IMR-90 (cell line): ENCODE results near the gene HYAL3. TPM values are rescaled to one million over a fixed set of nuclear protein-coding genes. Genes with fewer than 3 reads are reported as not detected.
"Not testable (repeated sequence)": the region's sequence is repeated elsewhere in the genome, so short reads cannot be mapped to it uniquely, and the experiment has no call there.

Source experiments
- ATAC-seq: fragments of 200-7000 bp; cut with Tn5 transposase; 2 replicates; pipeline ENCODE4 v1.9.1; 2020; ENCODE audit warnings: low read depth, mild to moderate bottlenecking, moderate library complexity
- BruUV-seq: library from RNA; stranded (reverse); fragments of 400-500 nt; replicated peaks from 2 replicates; lab custom pipeline; 2021; lab: Mats Ljungman, UMichigan
- CTCF ChIA-PET: fragments of 300-600 bp; formaldehyde crosslinking; extraction: SDS; loops from one replicate; lab custom pipeline; 2021; ENCODE audit warnings: antibody characterized with exemption; lab: Yijun Ruan, JAX
- POLR2A ChIA-PET: fragments of 300-600 bp; sonication (Branson Sonifier 250); formaldehyde crosslinking; loops from one replicate; lab custom pipeline; 2022; ENCODE audit warnings: antibody characterized with exemption; ENCODE audit not compliant: unreplicated experiment; lab: Charles Lee
- DNase-seq: peaks from one replicate; pipeline ENCODE4 v3.0.0; 2013
- H2AFZ ChIP-seq: replicated peaks from 2 replicates; pipeline ENCODE3; 2013; ENCODE audit warnings: low read length, mild to moderate bottlenecking; ENCODE audit not compliant: poor library complexity
- H2AK5ac ChIP-seq: 2 replicates; pipeline ENCODE4 v1.6.1; 2013; ENCODE audit warnings: low read depth, low read length, inconsistent platforms
- H2AK9ac ChIP-seq: replicated peaks from 2 replicates; pipeline ENCODE3; 2013; ENCODE audit warnings: mild to moderate bottlenecking, low read depth, low read length, moderate library complexity; ENCODE audit not compliant: poor library complexity
- H2BK120ac ChIP-seq: 2 replicates; pipeline ENCODE4 v1.6.1; 2013; ENCODE audit warnings: low read depth, low read length, inconsistent platforms
- H2BK15ac ChIP-seq: 3 replicates; pipeline ENCODE4 v1.6.1; 2013; ENCODE audit warnings: low read depth, low read length, inconsistent platforms
- H2BK20ac ChIP-seq: 2 replicates; pipeline ENCODE4 v1.6.1; 2013; ENCODE audit warnings: low read depth, mild to moderate bottlenecking, inconsistent platforms, low read length, moderate library complexity
- H2BK5ac ChIP-seq: 2 replicates; pipeline ENCODE4 v1.6.1; 2013; ENCODE audit warnings: mild to moderate bottlenecking, low read depth, low read length, inconsistent platforms; ENCODE audit not compliant: poor library complexity, severe bottlenecking
- H3K14ac ChIP-seq: replicated peaks from 2 replicates; pipeline ENCODE4 v1.6.1; 2013; ENCODE audit warnings: low read depth, low read length, inconsistent platforms
- H3K18ac ChIP-seq: 2 replicates; pipeline ENCODE4 v1.6.1; 2013; ENCODE audit warnings: low read depth, low read length, control low read depth
- H3K23ac ChIP-seq: 2 replicates; pipeline ENCODE4 v1.6.1; 2013; ENCODE audit warnings: low read depth, low read length, inconsistent platforms
- H3K27ac ChIP-seq: 2 replicates; pipeline ENCODE4 v1.5.1; 2013; ENCODE audit warnings: mild to moderate bottlenecking, control low read depth, low read length; ENCODE audit not compliant: insufficient read depth
- H3K27me3 ChIP-seq: 2 replicates; pipeline ENCODE4 v1.6.1; 2013; ENCODE audit warnings: low read length; ENCODE audit not compliant: control insufficient read depth, insufficient read depth
- H3K36me3 ChIP-seq: 2 replicates; pipeline ENCODE4 v1.6.1; 2013; ENCODE audit warnings: low read length, mixed read lengths; ENCODE audit not compliant: control insufficient read depth, insufficient read depth
- H3K4ac ChIP-seq: 2 replicates; pipeline ENCODE4 v1.6.1; 2013; ENCODE audit warnings: low read depth, low read length, inconsistent platforms
- H3K4me1 ChIP-seq: 2 replicates; pipeline ENCODE4 v1.6.1; 2013; ENCODE audit warnings: low read length, mixed read lengths; ENCODE audit not compliant: control insufficient read depth, insufficient read depth
- H3K4me2 ChIP-seq: 2 replicates; pipeline ENCODE4 v1.6.1; 2013; ENCODE audit warnings: low read depth, mild to moderate bottlenecking, control low read depth, low read length, moderate library complexity
- H3K4me3 ChIP-seq: 2 replicates; pipeline ENCODE4 v1.5.1; 2013; ENCODE audit warnings: low read depth, mild to moderate bottlenecking, control low read depth, low read length, moderate library complexity; ENCODE audit not compliant: insufficient read depth
- H3K56ac ChIP-seq: 2 replicates; pipeline ENCODE4 v1.6.1; 2013; ENCODE audit warnings: low read length, inconsistent platforms; ENCODE audit not compliant: insufficient read depth; ENCODE audit errors: extremely low read depth
- H3K79me1 ChIP-seq, 2 experiments: 2 replicates each; pipeline ENCODE4 v1.6.1; 2013; ENCODE audit warnings: low read length in 2 of 2, inconsistent platforms in 1 of 2, low read depth in 1 of 2
- H3K9ac ChIP-seq: 2 replicates; pipeline ENCODE4 v1.6.1; 2013; ENCODE audit warnings: low read depth, low read length, control low read depth
- H3K9me1 ChIP-seq: 2 replicates; pipeline ENCODE4 v1.6.1; 2013; ENCODE audit warnings: low read length, inconsistent platforms; ENCODE audit not compliant: insufficient read depth
- H3K9me3 ChIP-seq: 2 replicates; pipeline ENCODE4 v1.6.1; 2013; ENCODE audit warnings: low read length; ENCODE audit not compliant: control insufficient read depth, insufficient read depth
- H4K20me1 ChIP-seq: 2 replicates; pipeline ENCODE4 v1.6.1; 2013; ENCODE audit warnings: low read length, inconsistent platforms; ENCODE audit not compliant: insufficient read depth
- H4K5ac ChIP-seq: 2 replicates; pipeline ENCODE4 v1.6.1; 2013; ENCODE audit warnings: mild to moderate bottlenecking, low read depth, low read length, control low read depth
- H4K8ac ChIP-seq, 2 experiments: 2 replicates each; pipeline ENCODE4 v1.6.1; 2013; ENCODE audit warnings: low read depth in 2 of 2, low read length in 2 of 2, control low read depth in 1 of 2, inconsistent platforms in 1 of 2
- H4K91ac ChIP-seq: 2 replicates; pipeline ENCODE4 v1.6.1; 2013; ENCODE audit warnings: low read depth, low read length, inconsistent platforms; ENCODE audit not compliant: insufficient read depth
- WGBS, 2 experiments: methylation state at CpG; one replicate each; pipeline versions ENCODE4 v1.1.5 to v1.1.7; 2013; ENCODE audit warnings: missing lambda C conversion rate in 2 of 2; ENCODE audit not compliant: insufficient read length in 1 of 2; ENCODE audit errors: extremely low coverage in 2 of 2; 5-methylcytosine and 5-hydroxymethylcytosine counted together
- dilution Hi-C: fragments of 300-500 bp; cut with HindIII; formaldehyde crosslinking; loops from one replicate; pipeline ENCODE4 v1.14.3; 2018; ENCODE audit warnings: low sequenced_read_pairs; ENCODE audit not compliant: unreplicated experiment
- in situ Hi-C: fragments of 300-500 bp; cut with MboI; formaldehyde crosslinking; loops from 3 replicates; pipeline ENCODE4 v1.14.3; 2019; ENCODE audit warnings: low sequenced_read_pairs, inconsistent platforms, mixed read lengths
- intact Hi-C: fragments of 100-400 bp; cut with micrococcal nuclease; formaldehyde crosslinking; loops from 2 replicates; pipeline ENCODE4 v1.10.0; 2022
- polyA plus RNA-seq, 3 experiments: library from polyadenylated mRNA; depleted of rRNA; stranded (reverse); fragments of >200 nt; gene quantifications; 2 replicates each; pipeline ENCODE4 v1.2.3, GENCODE V29; 2012; ENCODE audit warnings: low replicate concordance in 1 of 3
- total RNA-seq: library from RNA; depleted of rRNA; stranded (reverse); fragments of >200 nt; gene quantifications from 2 replicates; pipeline ENCODE4 v1.2.3, GENCODE V29; 2012

HYAL3 gene
- total and polyA plus RNA-seq, 2 of the 4 experiments (the other 2 are of a cell fraction) = 2.7 to 5.7 TPM

DNA sequence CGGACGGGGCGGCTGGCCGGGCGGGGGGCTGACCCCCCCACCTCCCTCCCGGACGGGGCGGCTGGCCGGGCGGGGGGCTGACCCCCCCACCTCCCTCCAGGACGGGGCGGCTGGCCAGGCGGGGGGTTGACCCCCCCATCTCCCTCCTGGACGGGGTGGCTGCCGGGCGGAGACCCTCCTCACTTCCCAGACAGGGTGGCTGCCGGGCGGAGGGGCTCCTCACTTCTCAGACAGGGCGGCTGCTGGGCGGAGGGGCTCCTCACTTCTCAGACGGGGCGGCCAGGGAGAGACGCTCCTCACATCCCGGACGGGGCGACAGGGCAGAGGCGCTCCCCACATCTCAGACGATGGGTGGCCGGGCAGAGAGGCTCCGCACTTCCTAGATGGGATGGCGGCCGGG lies 12.8 kb upstream of the HYAL3 start:
- H2AFZ ChIP-seq, BruUV-seq, H4K8ac ChIP-seq, H3K4me3 ChIP-seq, dilution Hi-C loops, intact Hi-C loops, H3K27me3 ChIP-seq, H2BK120ac ChIP-seq, H4K91ac ChIP-seq, H3K9ac ChIP-seq, ATAC-seq, H3K9me3 ChIP-seq, H3K14ac ChIP-seq, POLR2A ChIA-PET, H3K4me2 ChIP-seq, H2AK9ac ChIP-seq, H2BK20ac ChIP-seq, H3K4ac ChIP-seq, H4K5ac ChIP-seq, H2BK5ac ChIP-seq, H3K4me1 ChIP-seq, H3K18ac ChIP-seq, H3K23ac ChIP-seq, H2AK5ac ChIP-seq, H3K27ac ChIP-seq, in situ Hi-C loops, CTCF ChIA-PET, H2BK15ac ChIP-seq, H3K56ac ChIP-seq, DNase-seq: not testable (repeated sequence)
- H3K9me1 ChIP-seq = peaks cover 11% of the 10 kb centered on the region
- H3K36me3 ChIP-seq = peaks cover 11% of the 10 kb centered on the region
- H4K20me1 ChIP-seq = 0 out of 2 replicates have a peak, but pooled peaks cover 11% of the 10 kb centered on the region
- 100% methylated on average over 3 of the region's 32 CpGs; no CpG with 5 or more reads in 1 of the 2 experiments for WGBS, 2 experiments
- H3K79me1 ChIP-seq = peaks cover 3 to 17% of the 10 kb centered on the region in 2 experiments; a peak in 2 of 4 replicates
